Ammon's horn (tissue), 1 donor: ENCODE results near the gene SMURF2.
"Not testable (repeated sequence)": the region's sequence is repeated elsewhere in the genome, so short reads cannot be mapped to it uniquely, and the experiment has no call there.

Source experiments
- DNase-seq: peaks from one replicate; pipeline ENCODE4 v3.0.0-alpha.2; 2016; ENCODE audit warnings: low spot score

Gene SMURF2

DNA sequence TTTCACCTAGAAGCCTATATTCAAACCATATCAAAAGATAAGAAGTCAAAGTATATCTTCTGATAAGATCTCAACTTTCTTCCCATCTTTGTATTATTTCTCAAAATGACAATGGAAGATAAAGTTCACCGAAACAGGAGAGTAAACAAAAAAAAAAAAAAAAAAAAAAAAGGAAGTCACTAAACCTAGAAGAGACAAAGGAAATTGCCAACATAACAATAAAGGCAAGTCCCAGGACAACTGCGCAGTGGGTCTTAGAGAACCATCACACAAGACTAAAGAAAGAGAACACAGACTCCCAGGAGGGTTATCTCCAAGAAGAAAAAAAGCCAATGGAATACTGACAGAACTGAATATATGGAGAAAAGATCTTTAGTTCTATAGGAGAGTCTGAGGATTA is 65.7 kb downstream of the SMURF2 start:
- DNase-seq, result no peak

DNA sequence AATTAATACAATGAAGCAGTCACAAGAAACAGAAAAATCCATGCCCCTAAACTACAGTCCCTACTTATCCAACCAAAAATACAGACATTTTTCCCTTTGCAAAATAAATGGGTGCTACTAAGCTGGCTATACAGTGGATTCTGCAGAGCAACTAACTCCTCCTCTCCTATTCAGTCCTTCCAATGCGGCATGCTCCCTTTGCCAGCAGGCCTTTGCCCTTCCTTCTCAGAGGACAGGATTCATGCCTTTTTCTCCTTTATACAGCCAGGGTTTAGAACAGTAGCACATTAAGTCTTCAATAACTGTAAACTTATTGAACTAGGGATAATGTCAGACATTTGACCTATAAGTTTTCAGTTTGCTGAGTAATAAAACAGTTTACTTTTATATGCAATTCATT is 70.2 kb downstream of the SMURF2 start:
- DNase-seq, result no peak

DNA sequence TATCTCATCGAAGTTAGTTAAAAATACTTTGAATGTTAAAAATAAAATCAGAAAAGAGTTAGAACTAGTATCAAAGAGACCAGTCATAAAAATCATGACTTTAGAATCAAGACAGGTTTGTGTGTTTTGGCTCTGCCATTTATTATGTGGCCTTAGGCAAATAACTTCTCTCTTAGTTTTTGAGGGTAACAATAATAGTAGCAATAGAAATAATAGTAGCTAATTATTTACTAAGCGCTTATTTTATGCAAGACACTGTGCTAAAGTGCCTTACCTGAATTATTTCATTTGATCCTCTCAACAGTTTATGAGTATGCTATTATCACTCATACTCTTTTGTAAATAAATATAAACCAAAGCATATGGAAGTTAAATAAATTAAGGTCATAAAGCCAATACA is 77.0 kb downstream of the SMURF2 start:
- DNase-seq, result no peak

DNA sequence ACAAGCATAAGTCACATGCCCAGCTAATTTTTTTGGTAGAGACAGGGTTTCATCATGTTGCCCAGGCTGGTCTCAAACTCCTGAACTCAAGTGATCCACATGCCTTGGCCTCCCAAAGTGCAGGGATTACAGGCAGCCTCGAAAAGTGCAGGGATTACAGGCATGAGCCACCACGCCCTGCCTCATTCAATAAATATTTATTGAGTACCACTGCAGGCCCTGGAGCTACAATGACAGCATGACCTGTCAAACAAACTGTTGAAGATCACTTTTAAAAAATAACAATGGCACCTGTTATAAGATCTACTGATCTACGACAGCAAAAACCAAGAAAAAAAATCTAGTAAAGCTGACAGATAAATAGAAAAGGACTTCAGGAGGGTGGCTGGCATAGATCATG is 79.1 kb downstream of the SMURF2 start:
- no peak for DNase-seq

DNA sequence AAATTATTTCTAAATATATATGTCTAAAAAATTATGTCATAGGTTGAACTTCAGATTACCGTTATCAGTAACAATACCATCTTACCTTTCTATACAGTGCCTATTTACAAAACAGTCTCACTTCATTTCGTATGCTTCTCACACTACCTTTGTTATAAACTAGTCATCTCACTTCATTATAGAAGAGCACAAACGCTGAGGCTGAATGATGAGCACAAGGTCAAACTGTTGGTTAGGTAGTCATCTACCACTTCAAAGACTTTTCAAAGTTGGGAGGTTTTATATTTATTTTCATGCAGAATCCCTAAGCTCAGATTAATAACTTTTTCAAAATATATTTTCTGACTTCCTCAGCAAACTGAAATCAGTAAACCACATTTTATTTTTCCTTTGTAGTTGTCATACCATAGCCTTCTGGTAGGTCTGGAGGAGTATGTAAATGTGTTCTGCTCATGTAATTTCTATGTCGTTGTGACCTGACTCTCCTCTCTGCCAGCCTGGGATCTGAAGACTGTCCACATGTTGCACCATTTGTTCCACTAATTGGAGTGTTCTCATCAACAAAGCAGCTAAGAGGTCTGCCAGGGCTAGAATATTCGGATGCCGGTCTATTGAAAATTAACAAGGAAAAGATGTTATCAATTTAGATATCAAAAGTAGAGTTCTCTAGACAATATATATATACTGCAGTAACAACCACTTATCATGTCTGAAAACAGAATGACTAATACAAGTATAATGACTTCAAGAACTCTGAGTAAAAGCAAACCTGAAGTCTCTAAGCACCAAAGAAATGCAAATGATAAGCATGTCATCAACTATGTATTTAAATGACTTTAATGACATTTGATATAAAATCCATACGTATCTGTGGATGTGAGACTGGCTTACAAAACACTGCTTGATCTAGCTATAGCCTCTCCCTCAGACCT is 81.5 kb downstream of the SMURF2 start:
- DNase-seq, result peak; percentile 18

DNA sequence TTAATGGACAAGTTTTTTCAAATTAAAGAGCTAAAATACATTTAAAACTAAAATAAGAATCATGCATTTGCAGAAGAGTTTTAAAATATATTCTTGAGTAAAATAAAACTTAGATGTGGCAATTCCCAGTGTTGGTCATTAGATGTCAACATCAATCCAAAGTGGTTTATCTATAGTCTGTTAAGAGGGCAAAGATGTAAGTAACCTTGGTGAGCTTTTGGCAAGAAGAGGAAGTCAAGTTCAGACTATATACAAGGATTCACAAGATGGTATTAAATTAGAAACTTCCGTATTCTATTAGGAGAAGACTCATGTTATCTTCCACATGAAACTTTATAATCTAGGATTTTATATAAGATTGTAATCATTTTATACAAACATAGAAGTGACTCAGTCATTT is 82.2 kb downstream of the SMURF2 start:
- DNase-seq, result no peak

DNA sequence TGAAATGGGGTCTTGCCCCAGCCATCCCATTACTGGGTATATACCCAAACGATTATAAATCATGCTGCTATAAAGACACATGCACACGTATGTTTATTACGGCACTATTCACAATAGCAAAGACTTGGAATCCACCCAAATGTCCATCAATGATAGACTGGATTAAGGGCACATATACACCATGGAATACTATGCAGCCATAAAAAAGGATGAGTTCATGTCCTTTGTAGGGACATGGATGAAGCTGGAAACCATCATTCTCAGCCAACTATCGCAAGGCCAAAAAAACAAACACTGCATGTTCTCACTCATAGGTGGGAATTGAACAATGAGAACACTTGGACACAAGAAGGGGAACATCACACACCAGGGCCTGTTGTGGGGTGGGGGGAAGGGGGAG is 85.1 kb downstream of the SMURF2 start:
- not testable (repeated sequence) for DNase-seq

DNA sequence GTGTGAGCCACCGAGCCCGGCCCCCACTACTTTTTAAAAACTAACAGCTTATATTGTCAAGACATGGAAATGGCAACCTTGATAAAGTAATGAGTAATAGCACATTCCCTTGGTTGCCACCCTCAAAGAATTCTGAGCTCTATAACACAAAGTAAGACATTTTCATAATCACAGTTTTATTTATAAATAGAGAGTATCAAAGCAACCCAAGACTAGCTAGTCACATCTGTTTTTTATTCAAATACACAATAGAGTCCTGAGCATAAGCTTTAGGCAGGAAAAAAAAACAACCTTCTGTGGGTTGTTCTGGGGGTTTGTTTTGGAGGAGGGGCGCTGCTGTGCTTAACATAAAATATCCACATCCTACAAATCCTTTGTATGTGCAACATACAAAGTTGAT is 86.7 kb downstream of the SMURF2 start:
- DNase-seq, result no peak

DNA sequence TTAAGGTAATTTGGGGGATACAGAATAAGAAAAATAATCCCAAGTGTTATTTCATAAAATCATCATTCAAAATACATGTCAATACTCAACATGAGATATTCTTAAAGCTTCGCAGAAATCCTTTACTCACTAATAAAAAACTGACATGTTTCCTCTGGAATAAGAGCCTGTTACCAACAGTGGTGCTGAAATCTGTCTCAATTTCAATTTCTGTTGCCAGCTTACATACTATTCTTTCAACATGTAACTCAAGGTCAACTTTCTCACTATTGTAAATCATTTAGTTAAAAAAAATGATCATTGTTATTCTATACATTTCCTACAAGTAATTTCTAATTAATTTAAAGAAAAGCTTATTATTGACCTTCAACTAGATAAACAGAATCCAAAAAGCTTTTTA is 87.5 kb downstream of the SMURF2 start:
- DNase-seq, result no peak

DNA sequence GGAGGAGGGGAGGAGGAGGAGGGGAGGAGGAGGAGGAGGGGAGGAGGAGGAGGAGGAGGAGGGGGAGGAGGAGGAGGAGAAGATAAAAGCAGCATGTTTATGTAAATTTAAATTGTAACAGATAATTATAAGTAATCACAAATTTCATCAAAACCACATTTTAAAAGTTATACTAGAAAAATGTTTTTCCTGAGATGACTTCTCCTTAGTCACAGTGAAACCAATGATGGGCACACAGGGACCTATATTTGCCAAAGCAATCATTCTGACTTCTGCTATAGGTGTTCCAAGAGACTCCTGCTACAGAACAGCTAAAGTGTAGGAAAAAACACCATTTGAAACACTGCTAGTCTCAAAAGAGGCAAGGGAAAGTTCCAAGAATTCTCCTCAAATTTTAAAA is 88.9 kb downstream of the SMURF2 start:
- DNase-seq, result no peak

DNA sequence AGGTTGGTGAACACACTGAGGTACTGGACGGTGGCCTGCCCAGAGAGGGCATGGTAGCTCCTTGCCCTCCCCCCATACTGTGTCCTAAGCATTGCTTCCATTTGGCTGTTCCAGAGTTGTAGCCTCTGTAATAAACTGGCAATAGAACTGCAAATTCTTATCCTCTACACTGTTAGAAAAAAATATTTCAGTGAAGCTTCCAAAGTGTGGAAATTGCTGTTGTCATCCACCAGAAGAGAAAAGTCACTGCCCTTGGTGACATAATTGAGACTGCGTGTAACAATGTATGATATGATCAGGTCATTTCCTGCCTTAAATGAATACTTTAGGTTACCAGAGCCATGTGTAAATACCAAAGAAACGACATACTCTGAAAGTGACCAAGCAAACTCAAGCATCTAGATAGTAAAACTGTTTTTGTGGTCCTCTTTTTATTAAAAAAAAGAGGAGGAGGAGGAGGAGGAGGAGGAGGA is 89.4 kb downstream of the SMURF2 start:
- no peak for DNase-seq

DNA sequence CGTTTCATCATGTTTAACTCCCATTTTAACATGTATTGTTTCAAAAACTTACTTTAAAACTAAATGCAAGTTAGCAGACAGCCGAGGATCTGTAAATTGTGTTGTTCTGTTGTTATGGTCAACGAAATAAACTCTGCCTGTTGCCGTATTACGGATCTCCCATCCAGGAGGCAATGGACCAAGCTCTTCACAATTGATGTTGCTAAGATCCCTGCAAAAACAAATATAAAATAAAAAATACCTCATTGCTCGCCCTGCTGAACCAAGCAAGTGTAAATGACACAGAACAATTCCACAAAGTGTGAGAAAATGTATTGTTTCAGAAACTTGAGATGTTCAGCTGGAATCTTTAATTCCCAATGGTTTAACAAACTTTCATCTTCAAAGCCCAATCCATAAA is 90.4 kb downstream of the SMURF2 start:
- DNase-seq, result no peak

DNA sequence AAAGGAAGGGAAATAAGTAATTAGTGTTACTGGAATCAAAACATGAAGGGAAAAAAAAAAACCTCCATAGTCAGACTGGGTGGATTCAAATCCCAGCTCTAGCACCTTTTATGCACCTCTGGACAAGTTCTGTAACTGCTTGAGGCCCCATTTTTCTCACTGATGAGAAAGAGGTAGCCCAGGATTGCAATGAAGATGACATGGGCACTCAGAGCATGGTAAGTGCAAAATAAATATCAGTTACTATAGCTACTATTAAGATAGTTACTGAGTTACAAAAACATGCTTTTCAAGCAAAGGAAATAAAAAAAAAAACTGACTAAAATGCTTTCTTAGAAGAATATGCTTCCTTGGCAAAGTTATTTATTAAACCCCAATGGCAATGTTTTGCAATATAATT is 96.5 kb downstream of the SMURF2 start:
- DNase-seq, result no peak

DNA sequence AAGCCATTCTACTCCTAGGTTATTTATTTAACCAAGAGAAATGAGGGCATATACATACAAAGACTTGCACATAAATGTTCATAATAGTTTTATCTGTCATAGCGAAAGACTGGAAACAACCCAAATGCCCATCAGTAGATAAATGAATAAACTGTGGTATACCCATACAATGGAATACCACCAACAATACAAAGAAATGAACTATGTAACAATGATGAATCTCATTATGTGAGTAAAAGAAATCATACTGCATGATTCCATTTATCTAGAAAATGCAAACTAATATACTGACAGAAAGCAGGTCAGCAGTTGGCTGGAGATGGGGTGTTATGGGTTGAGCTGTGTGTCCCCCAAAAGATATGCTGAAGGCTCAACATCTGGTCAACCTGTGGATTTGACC is 98.0 kb downstream of the SMURF2 start:
- DNase-seq, result no peak

DNA sequence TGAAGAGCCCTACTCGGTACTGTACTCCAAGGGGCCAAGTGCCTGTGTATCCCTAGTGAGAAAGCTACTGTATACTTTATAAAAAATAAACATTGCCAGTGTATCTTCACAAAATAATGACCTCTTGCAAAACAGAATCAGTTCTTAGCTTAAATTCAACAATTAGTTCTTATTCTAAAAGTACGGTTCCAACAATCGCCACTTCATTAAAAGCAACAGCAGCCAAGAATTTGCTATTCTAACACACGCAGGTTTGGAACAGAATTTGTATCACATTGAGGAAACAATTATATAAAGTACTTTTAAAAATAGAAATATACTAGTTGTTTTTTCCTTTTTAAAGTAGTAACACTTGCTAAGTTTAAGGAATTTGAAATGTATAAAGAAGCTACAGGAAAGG is 106.8 kb downstream of the SMURF2 start:
- DNase-seq, result no peak

DNA sequence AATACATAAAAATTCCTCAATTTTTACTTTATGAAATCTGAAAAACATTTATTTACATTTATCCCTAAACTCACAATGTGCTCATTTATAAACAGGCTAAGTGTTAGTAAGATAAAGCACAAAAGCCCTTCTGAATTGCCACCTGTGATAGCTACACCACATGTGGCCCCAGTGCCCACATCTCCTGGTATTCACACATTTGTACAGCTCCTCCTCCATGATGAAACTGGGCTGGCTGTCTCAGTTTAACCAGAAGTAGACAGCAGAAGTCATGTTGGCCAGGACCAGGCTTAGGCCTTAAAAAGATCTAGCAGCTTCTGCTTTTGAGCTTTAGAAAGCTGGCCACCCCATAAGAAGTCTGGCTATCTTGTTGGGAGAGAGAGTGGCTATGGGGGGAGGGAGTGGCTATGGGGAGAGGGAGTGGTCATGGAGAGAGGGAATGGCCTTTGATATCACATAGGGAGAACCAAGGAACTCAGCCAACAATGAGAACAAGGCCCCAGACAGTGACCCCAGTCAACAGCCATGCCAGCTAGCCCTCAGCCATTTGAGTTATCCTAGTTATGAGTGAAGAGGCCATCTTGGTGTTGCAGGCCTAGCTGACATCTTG is 108.0 kb downstream of the SMURF2 start:
- DNase-seq, result no peak

DNA sequence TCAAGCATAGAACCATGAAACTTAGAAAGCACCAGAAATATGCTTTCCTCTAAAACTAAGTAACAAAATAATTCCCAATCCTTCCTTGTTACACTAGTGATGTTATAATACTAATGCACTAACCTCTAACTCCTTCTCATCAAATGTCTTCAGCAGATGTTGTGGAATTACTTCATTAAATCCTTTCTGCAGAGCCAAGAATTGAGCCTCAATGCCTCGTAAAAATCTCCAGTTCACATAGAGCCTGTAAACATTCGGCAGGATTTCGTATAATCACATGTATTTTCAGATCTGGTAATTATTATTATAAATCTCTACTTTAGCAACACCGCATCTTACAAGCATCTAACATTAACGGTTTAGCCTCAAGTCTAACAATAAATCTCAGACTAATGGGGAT is 110.6 kb downstream of the SMURF2 start:
- no peak for DNase-seq

DNA sequence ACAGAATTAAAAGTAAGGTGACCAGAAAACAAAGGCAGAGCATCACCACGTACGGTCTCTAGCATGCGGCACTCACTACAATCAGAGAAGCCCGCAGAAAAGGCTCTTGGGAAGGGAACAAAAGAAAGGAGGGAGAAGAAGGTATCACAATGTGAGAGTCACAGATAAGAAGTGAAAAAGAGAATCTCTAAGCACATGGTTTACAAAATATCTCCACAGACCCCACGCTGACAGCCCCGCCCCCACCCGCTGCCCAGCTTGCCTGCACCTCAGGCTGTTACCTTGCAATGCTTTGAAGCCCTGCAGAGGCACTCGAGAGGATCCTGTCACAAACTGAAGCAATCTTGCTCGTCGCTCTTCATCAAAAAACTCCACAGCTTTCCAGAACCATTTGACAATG is 114.8 kb downstream of the SMURF2 start:
- DNase-seq, result no peak

DNA sequence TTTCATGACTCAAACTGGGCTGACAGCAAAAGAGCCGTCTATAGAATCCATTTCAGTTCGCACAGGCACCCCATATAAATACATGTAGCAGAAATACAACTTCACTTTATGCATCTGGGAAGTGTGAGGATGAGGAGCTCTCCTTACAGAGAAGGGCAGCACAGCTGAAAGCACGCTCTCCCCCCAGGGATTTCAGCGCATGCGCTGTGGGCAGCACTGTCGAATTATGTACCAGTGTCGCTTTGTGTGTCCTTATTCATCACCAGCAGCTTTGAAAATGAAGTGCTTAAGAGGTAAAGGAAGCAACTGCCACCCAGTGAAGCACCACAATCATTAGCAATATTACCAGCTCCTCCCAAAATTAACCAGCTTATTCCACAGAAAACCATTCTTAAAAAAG is 115.4 kb downstream of the SMURF2 start:
- no peak for DNase-seq

DNA sequence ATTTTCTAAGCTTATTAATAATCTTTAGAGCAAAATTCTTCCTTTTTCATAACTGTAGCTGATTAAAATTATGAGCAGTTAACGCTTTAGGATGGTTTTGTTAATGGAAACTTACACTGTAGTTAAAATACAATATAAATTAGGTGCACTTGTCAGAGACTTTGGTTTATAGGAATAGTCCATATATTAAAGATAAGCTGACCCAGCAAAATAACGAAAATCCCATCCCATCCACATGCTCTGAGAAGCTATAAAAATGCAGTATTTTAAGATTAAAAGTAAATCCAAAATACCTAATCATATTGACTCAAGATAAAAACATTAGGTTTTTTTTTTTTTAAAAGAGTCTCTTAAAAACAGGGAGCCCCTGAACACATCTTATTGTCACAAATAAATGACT is 117.4 kb downstream of the SMURF2 start:
- DNase-seq, result no peak

DNA sequence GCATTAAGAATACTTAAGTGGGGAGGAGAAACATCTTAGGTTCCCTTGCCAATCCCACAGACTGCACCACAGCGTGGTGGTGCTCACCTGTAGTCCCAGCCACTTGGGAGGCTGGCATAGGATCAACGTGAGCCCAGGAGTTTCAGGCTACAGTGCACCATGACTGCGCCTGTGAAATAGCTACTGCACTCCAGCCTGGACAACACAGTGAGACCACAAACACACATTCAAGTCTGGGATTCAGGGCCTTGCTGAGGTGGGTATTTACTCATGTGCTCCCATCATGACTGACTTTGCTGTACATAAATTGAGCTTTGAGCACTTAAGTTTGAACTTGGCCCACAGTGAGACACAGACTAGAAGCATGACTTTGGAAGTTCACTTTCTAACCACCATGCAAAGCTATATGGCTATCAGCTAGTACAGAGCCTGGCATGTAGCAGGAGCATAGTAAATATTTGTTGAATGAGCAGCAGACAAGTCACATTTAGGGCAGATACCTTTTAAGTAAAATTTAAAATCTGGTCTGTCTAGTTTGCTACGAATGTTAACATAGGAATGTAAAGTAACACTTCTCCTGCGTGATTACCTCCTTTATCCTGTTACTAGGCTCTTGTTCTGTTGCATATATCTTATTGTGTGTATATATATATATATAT is 121.9 kb downstream of the SMURF2 start:
- DNase-seq, result no peak

DNA sequence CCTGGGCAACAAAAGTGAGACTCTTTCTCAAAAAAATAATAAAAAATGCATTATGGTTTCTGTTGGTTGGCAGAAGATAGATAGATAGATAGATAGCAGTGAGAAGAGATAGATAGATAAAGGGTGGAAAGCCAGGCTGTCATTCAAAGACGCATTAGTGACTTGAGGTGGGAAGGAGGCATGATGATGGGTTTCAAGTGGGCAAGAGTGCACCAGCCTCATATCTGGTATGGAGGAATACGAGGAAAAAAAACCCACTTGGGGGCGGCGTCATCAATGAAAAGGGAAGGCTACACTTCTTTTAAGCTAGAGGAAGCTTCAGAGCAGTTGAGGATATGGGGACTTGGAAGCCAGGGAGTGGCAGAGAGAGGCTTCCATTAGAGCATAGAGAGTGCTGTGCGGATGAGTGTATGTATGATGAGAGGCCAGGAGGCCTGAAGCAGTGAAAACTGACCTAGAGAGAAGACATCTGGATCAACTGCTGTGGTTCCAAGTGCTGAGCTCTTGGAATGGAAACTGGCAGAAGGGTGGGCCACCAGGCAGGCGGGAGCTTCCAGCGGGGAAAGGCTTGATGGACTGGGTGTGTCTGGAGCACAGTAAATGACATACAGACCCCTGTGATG is 123.5 kb downstream of the SMURF2 start:
- no peak for DNase-seq

DNA sequence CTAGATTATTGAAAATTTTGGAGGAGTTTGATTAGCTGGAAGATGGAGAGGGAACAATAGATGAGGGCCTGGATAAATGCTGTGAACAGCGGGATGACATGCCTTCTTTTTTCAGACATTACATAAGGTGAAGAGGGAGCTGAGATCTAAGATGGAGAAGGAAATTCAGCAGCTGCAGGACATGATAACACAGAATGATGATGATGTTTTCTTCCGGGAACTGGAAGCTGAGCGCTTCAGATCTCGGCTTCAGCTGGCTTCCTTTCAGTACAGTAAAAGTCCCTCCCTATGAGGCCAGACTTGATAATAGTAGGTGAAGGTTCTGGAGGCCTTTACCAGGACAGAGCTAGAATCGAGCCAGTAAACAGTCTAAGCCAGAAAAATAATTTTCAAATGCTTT is 124.6 kb downstream of the SMURF2 start:
- no peak for DNase-seq
